GM23338 (cell line): ENCODE measurements around the gene CLEC6A. TPM values are rescaled to one million over a fixed set of nuclear protein-coding genes. Genes with fewer than 3 reads are reported as not detected.

ENCODE experiments used
- ATAC-seq: fragments of 200-7000 bp; cut with Tn5 transposase; 3 replicates; pipeline ENCODE4 v1.9.1; 2020
- DNase-seq: peaks from one replicate; pipeline ENCODE4 v3.0.0-alpha.2; 2015; ENCODE audit warnings: low spot score
- H2AFZ ChIP-seq: fragments of 200-600 bp; sonication (generic); 2 replicates; pipeline ENCODE4 v1.8.0; 2016; ENCODE audit warnings: antibody characterized with exemption, mild to moderate bottlenecking, moderate library complexity
- H3F3A ChIP-seq: fragments of 200-600 bp; sonication (generic); replicated peaks from 2 replicates; pipeline ENCODE4 v1.8.0; 2017; ENCODE audit warnings: antibody characterized with exemption, mixed run types, low read depth
- H3K27ac ChIP-seq: fragments of 200-600 bp; sonication (generic); 2 replicates; pipeline ENCODE4 v1.6.1; 2016; ENCODE audit warnings: low read depth
- H3K27me3 ChIP-seq: fragments of 200-600 bp; sonication (generic); 2 replicates; pipeline ENCODE4 v1.8.0; 2016; ENCODE audit warnings: mild to moderate bottlenecking, mixed run types, moderate library complexity; ENCODE audit not compliant: insufficient read depth
- H3K36me3 ChIP-seq: fragments of 200-600 bp; sonication (generic); 2 replicates; pipeline ENCODE4 v1.8.0; 2016; ENCODE audit warnings: mild to moderate bottlenecking; ENCODE audit not compliant: insufficient read depth
- H3K4me1 ChIP-seq: fragments of 200-600 bp; sonication (generic); 2 replicates; pipeline ENCODE4 v1.8.0; 2016; ENCODE audit warnings: mild to moderate bottlenecking, moderate library complexity; ENCODE audit not compliant: insufficient read depth
- H3K4me2 ChIP-seq: fragments of 200-600 bp; sonication (generic); 2 replicates; pipeline ENCODE4 v1.7.1; 2017; ENCODE audit warnings: mixed run types
- H3K4me3 ChIP-seq: fragments of 200-600 bp; sonication (generic); 2 replicates; pipeline ENCODE4 v1.6.1; 2016; ENCODE audit warnings: mixed run types
- H3K79me2 ChIP-seq: fragments of 200-600 bp; sonication (generic); replicated peaks from 2 replicates; pipeline ENCODE4 v1.8.0; 2017; ENCODE audit warnings: mild to moderate bottlenecking; ENCODE audit not compliant: insufficient read depth
- H3K9me2 ChIP-seq: fragments of 200-600 bp; sonication (generic); 2 replicates; pipeline ENCODE4 v1.8.0; 2017; ENCODE audit not compliant: insufficient read depth
- H4K20me1 ChIP-seq: fragments of 200-600 bp; sonication (generic); replicated peaks from 2 replicates; pipeline ENCODE4 v1.8.0; 2017; ENCODE audit warnings: mild to moderate bottlenecking; ENCODE audit not compliant: insufficient read depth
- H3K27ac Mint-ChIP-seq: 2 replicates; pipeline ENCODE4 v1.8.0; 2020; ENCODE audit warnings: inconsistent platforms, mild to moderate bottlenecking, moderate library complexity, mixed read lengths
- H3K27me3 Mint-ChIP-seq: 3 replicates; pipeline ENCODE4 v1.8.0; 2022; ENCODE audit warnings: low read depth, mild to moderate bottlenecking, moderate library complexity, mixed read lengths, inconsistent platforms; ENCODE audit not compliant: insufficient read depth, poor library complexity
- H3K36me3 Mint-ChIP-seq: 3 replicates; pipeline ENCODE4 v1.8.0; 2021; ENCODE audit warnings: low read depth, mild to moderate bottlenecking, inconsistent platforms, moderate library complexity, mixed read lengths
- H3K4me1 Mint-ChIP-seq: 3 replicates; pipeline ENCODE4 v1.8.0; 2020; ENCODE audit warnings: mild to moderate bottlenecking, inconsistent platforms, mixed read lengths
- H3K4me3 Mint-ChIP-seq: 3 replicates; pipeline ENCODE4 v1.8.0; 2021; ENCODE audit warnings: moderate library complexity, mild to moderate bottlenecking, inconsistent platforms, mixed read lengths
- H3K9me3 Mint-ChIP-seq: 3 replicates; pipeline ENCODE4 v1.8.0; 2020; ENCODE audit warnings: moderate library complexity, mild to moderate bottlenecking, inconsistent platforms, mixed read lengths
- CTCF ChIP-seq, 2 experiments: fragments of 200-600 bp in 1 of 2; sonication (generic) in 1 of 2; conservative IDR thresholded peaks; 2 replicates each; pipeline versions ENCODE4 v1.5.1 to v1.6.1; 2016 to 2017; ENCODE audit warnings: antibody characterized with exemption in 2 of 2, low read depth in 2 of 2, mild to moderate bottlenecking in 2 of 2, moderate library complexity in 1 of 2
- EZH2phosphoT487 ChIP-seq: fragments of 200-600 bp; sonication (generic); IDR thresholded peaks from one replicate; pipeline ENCODE4 v1.8.1; 2018; ENCODE audit warnings: antibody characterized with exemption; ENCODE audit not compliant: unreplicated experiment
- ZNF462 ChIP-seq: fragments of 250-450 bp; sonication (Bioruptor Pico); IDR thresholded peaks from 2 replicates; pipeline ENCODE4 v1.5.0; 2020; ENCODE audit warnings: mild to moderate bottlenecking, moderate library complexity
- polyA plus RNA-seq: library from polyadenylated mRNA; unstranded; fragments of >200 nt; fragmentation: Nextera tagmentation; extraction: Ambion mirVana; gene quantifications from 2 replicates; pipeline ENCODE4 v1.2.1, GENCODE V29; 2016
- total RNA-seq: library from RNA; depleted of rRNA; stranded (reverse); fragments of >200 nt; shearing (Covaris generic); gene quantifications from 2 replicates; pipeline ENCODE4 v1.2.3, GENCODE V29; 2014

Gene CLEC6A
- total and polyA plus RNA-seq, 2 experiments from 2014 or later, result not detected

DNA sequence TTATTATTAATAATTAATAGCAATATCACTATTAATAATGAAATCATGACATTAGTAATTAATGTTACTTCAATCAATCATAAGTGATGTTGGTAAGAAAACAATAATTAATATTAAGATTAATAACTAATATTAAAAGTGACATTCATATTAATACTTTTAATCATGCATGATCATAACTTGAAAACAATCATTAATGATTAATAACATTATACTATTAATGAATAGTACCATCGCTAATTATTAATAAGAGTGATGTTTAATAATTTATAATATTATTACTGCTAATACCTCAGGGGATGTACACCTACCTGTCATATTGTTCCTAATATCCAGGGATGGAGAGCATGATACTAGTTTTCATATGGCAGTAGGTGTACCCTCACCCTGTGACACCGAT lies 10.0 kb upstream of the CLEC6A start (continued):
- TF ChIP-seq ZNF462 (CRISPR knock-in tag), result no peak
- no peak for TF ChIP-seq EZH2phosphoT487

- H3K27me3 ChIP-seq, result no peaks in the 10 kb centered on the region
- H3K4me2 ChIP-seq, result no peak overlapping the region
- no peak for ATAC-seq
- H3K36me3 ChIP-seq, result no peaks in the 10 kb centered on the region
- H3K4me3 ChIP-seq, result no peak overlapping the region
- no peak for DNase-seq
- no peaks in the 10 kb centered on the region for H3F3A ChIP-seq
- Mint-ChIP-seq H3K27ac (no peak overlapping the region), H3K9me3 (no peaks in the 10 kb centered on the region), H3K4me1 (peaks cover 14% of the 10 kb centered on the region), H3K36me3 (no peaks in the 10 kb centered on the region), H3K27me3 (no peaks in the 10 kb centered on the region), H3K4me3 (no peak overlapping the region)
- H3K27ac ChIP-seq, result no peak overlapping the region
- H3K79me2 ChIP-seq, result no peaks in the 10 kb centered on the region
- TF ChIP-seq CTCF (conservative IDR thresholded peaks at IDR 0.05; ENCODE audit: low read depth in 2 of 2), result no peak
- H2AFZ ChIP-seq, result no peak overlapping the region
- no peaks in the 10 kb centered on the region for H3K4me1 ChIP-seq
- no peaks in the 10 kb centered on the region for H4K20me1 ChIP-seq
- no peaks in the 10 kb centered on the region for H3K9me2 ChIP-seq
Measured at GRCh38 chr12:8446642-8447547, 8.9 kb upstream of the CLEC6A start.
